GM18511 (cell line): ENCODE measurements around the gene RGL4.

Experiments used
- ATAC-seq: cut with Tn5 transposase; IDR thresholded peaks from one replicate; pipeline ENCODE4 v1.9.1; 2021; ENCODE audit warnings: mild to moderate bottlenecking, moderate library complexity; ENCODE audit not compliant: unreplicated experiment

RGL4 gene

GRCh38 chr22:23678133-23678532 is 12.7 kb upstream of the RGL4 start:
- ATAC-seq: no peak

- ATAC-seq: no peak
These were observed 9.6 kb upstream of the RGL4 start for GRCh38 chr22:23681026-23681809.

GRCh38 chr22:23682077-23682476 is 8.7 kb upstream of the RGL4 start:
- ATAC-seq: no peak

GRCh38 chr22:23682827-23683355 is 7.9 kb upstream of the RGL4 start:
- no peak for ATAC-seq

- no peak for ATAC-seq
These were observed 7.3 kb upstream of the RGL4 start for GRCh38 chr22:23683545-23683944.

- no peak for ATAC-seq
These were observed 6.8 kb upstream of the RGL4 start for GRCh38 chr22:23684026-23684425.

GRCh38 chr22:23684561-23685031 is 6.2 kb upstream of the RGL4 start:
- no peak for ATAC-seq

GRCh38 chr22:23685205-23685784 is 5.5 kb upstream of the RGL4 start:
- no peak for ATAC-seq

GRCh38 chr22:23686416-23687024 is 4.3 kb upstream of the RGL4 start:
- no peak for ATAC-seq

- ATAC-seq: no peak
These were observed 2.7 kb upstream of the RGL4 start for GRCh38 chr22:23688121-23688520.

GRCh38 chr22:23688571-23688970 is 2.2 kb upstream of the RGL4 start:
- ATAC-seq: no peak

GRCh38 chr22:23689414-23689813 is 1.4 kb upstream of the RGL4 start:
- no peak for ATAC-seq

- ATAC-seq: no peak
These were observed 1.1 kb downstream of the RGL4 start for GRCh38 chr22:23691748-23692423.

- ATAC-seq: no peak
These were observed 1.9 kb downstream of the RGL4 start for GRCh38 chr22:23692598-23693291.

- no peak for ATAC-seq
These were observed 3.3 kb downstream of the RGL4 start for GRCh38 chr22:23693979-23694680.

GRCh38 chr22:23695141-23695540 is 4.3 kb downstream of the RGL4 start:
- no peak for ATAC-seq

GRCh38 chr22:23695571-23696325 is 4.9 kb downstream of the RGL4 start:
- ATAC-seq: no peak

GRCh38 chr22:23696326-23696851 is 5.6 kb downstream of the RGL4 start:
- peak; percentile 84 for ATAC-seq
